CD14-positive monocyte (primary cell): ENCODE data around the gene SPINT3. TPM values are rescaled to one million over a fixed set of nuclear protein-coding genes. Genes with fewer than 3 reads are reported as not detected.
A peak's percentile ranks its signal among the peaks of the same experiment; 100 is the strongest.

Source experiments
- DNase-seq, 3 donors: peaks; one replicate each; pipeline ENCODE4 v3.0.0-alpha.2; 2011 to 2022
- H2AFZ ChIP-seq: 2 replicates; pipeline ENCODE4 v1.6.0; 2012; ENCODE audit warnings: mild to moderate bottlenecking, low read depth, low read length, inconsistent platforms; ENCODE audit not compliant: insufficient read depth, poor library complexity, severe bottlenecking
- H3K27ac ChIP-seq, 2 donors: 1 replicate in 1 of 2; 2 replicates in 1 of 2; pipeline ENCODE4 v1.5.1; 2012 to 2013; ENCODE audit warnings: low read length in 2 of 2, control low read depth in 1 of 2, inconsistent platforms in 1 of 2, low read depth in 1 of 2, mild to moderate bottlenecking in 1 of 2
- H3K27me3 ChIP-seq, 2 donors: one replicate each; pipeline versions ENCODE4 v1.6.0 to v1.6.1; 2011 to 2013; ENCODE audit warnings: low read length in 2 of 2; ENCODE audit not compliant: control insufficient read depth in 2 of 2, insufficient read depth in 2 of 2
- H3K36me3 ChIP-seq, 2 donors: replicated peaks in 1 of 2; 1 replicate in 1 of 2; 2 replicates in 1 of 2; pipeline versions ENCODE4 v1.5.1 to v1.6.1; 2012 to 2013; ENCODE audit warnings: low read length in 2 of 2, control low read depth in 1 of 2, inconsistent platforms in 1 of 2, mild to moderate bottlenecking in 1 of 2; ENCODE audit not compliant: insufficient read depth in 2 of 2, control insufficient read depth in 1 of 2
- H3K4me1 ChIP-seq, 2 donors: 1 replicate in 1 of 2; 2 replicates in 1 of 2; pipeline versions ENCODE4 v1.5.1 to v1.6.1; 2012 to 2013; ENCODE audit warnings: low read length in 2 of 2, control low read depth in 1 of 2, inconsistent platforms in 1 of 2, mild to moderate bottlenecking in 1 of 2, moderate library complexity in 1 of 2; ENCODE audit not compliant: insufficient read depth in 2 of 2, control insufficient read depth in 1 of 2
- H3K4me2 ChIP-seq: replicated peaks from 2 replicates; pipeline ENCODE3; 2012; ENCODE audit warnings: low read length, moderate library complexity, mild to moderate bottlenecking; ENCODE audit not compliant: poor library complexity, severe bottlenecking; ENCODE audit errors: extremely low read depth
- H3K4me3 ChIP-seq, 3 experiments: fragments of 200-600 bp in 1 of 3; sonication (generic) in 1 of 3; replicated peaks in 1 of 3; 1 replicate in 2 of 3; 2 replicates in 1 of 3; pipeline ENCODE4 v1.5.1; 2011 to 2013; ENCODE audit warnings: low read length in 3 of 3, mild to moderate bottlenecking in 3 of 3, control low read depth in 2 of 3, low read depth in 2 of 3, inconsistent platforms in 1 of 3, moderate library complexity in 1 of 3
- H3K79me2 ChIP-seq: 2 replicates; pipeline ENCODE4 v1.6.0; 2012; ENCODE audit warnings: mild to moderate bottlenecking, control low read depth, inconsistent platforms, low read length, moderate library complexity; ENCODE audit not compliant: insufficient read depth
- H3K9ac ChIP-seq: 2 replicates; pipeline ENCODE4 v1.6.0; 2017; ENCODE audit warnings: low read length, mild to moderate bottlenecking; ENCODE audit not compliant: insufficient read depth, poor library complexity, severe bottlenecking
- H3K9me3 ChIP-seq, 2 donors: replicated peaks in 1 of 2; 1 replicate in 1 of 2; 2 replicates in 1 of 2; pipeline versions ENCODE4 v1.5.1 to v1.6.1; 2012 to 2013; ENCODE audit warnings: low read length in 2 of 2, control low read depth in 1 of 2; ENCODE audit not compliant: control insufficient read depth in 1 of 2, insufficient read depth in 1 of 2
- H4K20me1 ChIP-seq: 2 replicates; pipeline ENCODE4 v1.6.0; 2012; ENCODE audit warnings: mild to moderate bottlenecking, low read length, control low read depth, moderate library complexity; ENCODE audit not compliant: insufficient read depth
- H3K27ac Mint-ChIP-seq, 7 donors: one replicate each; pipeline ENCODE4 v1.8.0; 2020; ENCODE audit warnings: mild to moderate bottlenecking in 7 of 7, mixed read lengths in 7 of 7, moderate library complexity in 6 of 7, inconsistent platforms in 2 of 7
- H3K27me3 Mint-ChIP-seq, 3 donors: one replicate each; pipeline ENCODE4 v1.8.0; 2021 to 2022; ENCODE audit warnings: low read depth in 3 of 3, mild to moderate bottlenecking in 3 of 3, mixed read lengths in 3 of 3, moderate library complexity in 3 of 3, inconsistent platforms in 1 of 3
- H3K36me3 Mint-ChIP-seq, 2 donors: one replicate each; pipeline ENCODE4 v1.8.0; 2020; ENCODE audit warnings: mixed read lengths in 2 of 2, inconsistent platforms in 1 of 2, mild to moderate bottlenecking in 1 of 2
- H3K4me1 Mint-ChIP-seq: one replicate; pipeline ENCODE4 v1.8.0; 2020; ENCODE audit warnings: mild to moderate bottlenecking, mixed read lengths
- H3K4me3 Mint-ChIP-seq, 2 donors: one replicate each; pipeline ENCODE4 v1.8.0; 2020; ENCODE audit warnings: mild to moderate bottlenecking in 2 of 2, mixed read lengths in 2 of 2, moderate library complexity in 1 of 2
- H3K9me3 Mint-ChIP-seq, 7 donors: one replicate each; pipeline ENCODE4 v1.8.0; 2020 to 2022; ENCODE audit warnings: mixed read lengths in 7 of 7, mild to moderate bottlenecking in 6 of 7, moderate library complexity in 6 of 7, inconsistent platforms in 2 of 7
- CTCF ChIP-seq: fragments of 200-600 bp; IDR thresholded peaks from one replicate; pipeline ENCODE4 v1.8.0; 2022; ENCODE audit warnings: antibody characterized with exemption, mild to moderate bottlenecking
- WGBS: methylation state at CpG from one replicate; pipeline ENCODE4 v1.1.5; 2013; ENCODE audit warnings: missing lambda C conversion rate; ENCODE audit not compliant: insufficient coverage; 5-methylcytosine and 5-hydroxymethylcytosine counted together
- intact Hi-C, 2 donors: fragments of 100-400 bp; cut with micrococcal nuclease; formaldehyde crosslinking; loops; one replicate each; pipeline versions ENCODE4 v1.15.0 to v1.15.1; 2023
- polyA plus RNA-seq, 3 donors: library from polyadenylated mRNA; depleted of rRNA in 1 of 3; unstranded in 2 of 3; stranded (reverse) in 1 of 3; fragments of 300-500 nt in 2 of 3; fragments of >200 nt in 1 of 3; fragmentation: Illumina TruSeq in 2 of 3; gene quantifications; 1 replicate in 2 of 3; 2 replicates in 1 of 3; pipeline ENCODE4 v1.2.3, GENCODE V29; 2012 to 2021

SPINT3 gene
- polyA plus RNA-seq, 3 donors = not detected

DNA sequence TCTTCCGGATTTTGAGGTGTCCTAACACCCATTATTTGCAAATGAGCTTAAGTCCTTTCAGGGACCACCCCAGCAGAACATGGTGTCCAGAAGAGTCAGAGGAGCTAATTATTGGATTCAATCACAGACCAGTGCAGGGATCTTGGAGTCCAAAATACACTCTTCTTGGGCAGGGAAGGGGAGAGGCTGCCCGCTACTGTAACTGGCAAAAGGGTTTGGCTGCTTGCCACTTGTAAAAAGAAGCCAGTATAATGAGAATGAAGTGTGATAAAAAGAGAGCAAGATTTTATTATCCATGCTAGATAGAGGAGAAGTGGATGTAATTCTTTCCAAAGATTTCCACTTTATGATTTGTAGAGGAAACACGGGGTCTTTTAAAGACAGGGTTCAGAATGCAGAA, 19.3 kb downstream of the SPINT3 start:
- Mint-ChIP-seq H3K9me3 (peaks cover 0 to 4% (median 0%) of the 10 kb centered on the region in 7 donors), H3K4me3 (no peak overlapping the region), H3K27me3 (peaks cover 15 to 29% (median 24%) of the 10 kb centered on the region in 3 donors), H3K27ac (peak overlapping the region in 3 of 7 donors; percentile 0 to 83 (median 47)), H3K4me1 (peaks cover 30% of the 10 kb centered on the region), H3K36me3 (no peaks in the 10 kb centered on the region)
- Histone ChIP-seq H3K27me3 (peaks cover 2 to 16% of the 10 kb centered on the region in 2 donors), H3K9ac (no peak overlapping the region), H3K27ac (peak overlapping the region in 1 of 2 donors; percentile 66), H3K4me2 (peak overlapping the region; percentile 20), H3K4me1 (peaks cover 20 to 23% of the 10 kb centered on the region in 2 donors), H3K4me3 (peak overlapping the region in 1 of 3 experiments; percentile 10), H3K9me3 (no peaks in the 10 kb centered on the region), H2AFZ (no peak overlapping the region), H3K79me2 (no peaks in the 10 kb centered on the region), H3K36me3 (no peaks in the 10 kb centered on the region), H4K20me1 (no peaks in the 10 kb centered on the region)
- no peak for DNase-seq
- WGBS = 100% methylated on average over 1 of the region's 3 CpGs
- TF ChIP-seq CTCF = no peak
- intact Hi-C loops = no loop called here

GRCh38 chr20:45495501-45495941, 19.9 kb downstream of the SPINT3 start:
- intact Hi-C loops = no loop called here
- Mint-ChIP-seq H3K27me3 (peaks cover 12 to 26% (median 19%) of the 10 kb centered on the region in 3 donors), H3K4me1 (peaks cover 30% of the 10 kb centered on the region), H3K27ac (peak overlapping the region in 6 of 7 donors; percentile 46 to 83 (median 62)), H3K36me3 (no peaks in the 10 kb centered on the region), H3K4me3 (peak overlapping the region in 1 of 2 donors; percentile 15), H3K9me3 (peaks cover 0 to 3% (median 0%) of the 10 kb centered on the region in 7 donors)
- Histone ChIP-seq H3K27me3 (peaks cover 0 to 10% of the 10 kb centered on the region in 2 donors), H2AFZ (no peak overlapping the region), H3K4me1 (peaks cover 20 to 23% of the 10 kb centered on the region in 2 donors), H3K79me2 (no peaks in the 10 kb centered on the region), H4K20me1 (no peaks in the 10 kb centered on the region), H3K9me3 (no peaks in the 10 kb centered on the region), H3K4me3 (peak overlapping the region in 1 of 3 experiments; percentile 10), H3K9ac (no peak overlapping the region), H3K4me2 (peak overlapping the region; percentile 20), H3K27ac (peak overlapping the region; percentile 66 to 68), H3K36me3 (no peaks in the 10 kb centered on the region)
- no CpG with 5 or more reads among the region's 1 CpG for WGBS
- peak; percentile 48 to 87 (median 63) for DNase-seq
- TF ChIP-seq CTCF = no peak
